Measurements from ENCODE around the gene PET100. TPM values are rescaled to one million over a fixed set of nuclear protein-coding genes. Genes with fewer than 3 reads are reported as not detected.

Gene PET100
- 32.5 and 68.2 TPM in 2 replicates for total RNA-seq (2014; rRNA removed; shearing (Covaris generic))

- Histone ChIP-seq H3K4me3 (peak within 1 kb of the TSS; percentile 69), H3K36me3 (peaks cover 32% of the 10 kb centered on the region), H3K4me1 (replicated peaks) (peaks cover 16% of the 10 kb centered on the region), H3K27ac (peak within 1 kb of the TSS; percentile 81), H3K27me3 (replicated peaks) (peaks cover 5% of the 10 kb centered on the region; the same call in 1 of the 2 replicates), H3K9me3 (replicated peaks) (no peaks in the 10 kb centered on the region)
- DNase-seq (ENCODE audit: low read depth in 1 of 2, low spot score in 2 of 2) = peak; percentile 97 to 98
These were observed at the start of gene PET100, which contains the start of gene XAB2 for GRCh38 chr19:7629347-7630054. TSS of gene PET100 (plus strand) at chr19:7629793. CDS start at chr19:7629834, 41 bp downstream. TSS of gene XAB2 (minus strand) at chr19:7629545. CDS start at chr19:7629527, 18 bp downstream.

- no peak overlapping the region for H3K27ac ChIP-seq
- H3K27me3 ChIP-seq (replicated peaks) = peaks cover 7% of the 10 kb centered on the region; the same call in 1 of the 2 replicates
- H3K4me3 ChIP-seq = no peak overlapping the region
- no peak for DNase-seq (ENCODE audit: low read depth in 1 of 2, low spot score in 2 of 2)
- no peaks in the 10 kb centered on the region for H3K4me1 ChIP-seq (replicated peaks)
- H3K36me3 ChIP-seq = no peaks in the 10 kb centered on the region
- no peaks in the 10 kb centered on the region for H3K9me3 ChIP-seq (replicated peaks)
These were observed 47.1 kb upstream of the PET100 start for GRCh38 chr19:7582446-7582845.

DNA sequence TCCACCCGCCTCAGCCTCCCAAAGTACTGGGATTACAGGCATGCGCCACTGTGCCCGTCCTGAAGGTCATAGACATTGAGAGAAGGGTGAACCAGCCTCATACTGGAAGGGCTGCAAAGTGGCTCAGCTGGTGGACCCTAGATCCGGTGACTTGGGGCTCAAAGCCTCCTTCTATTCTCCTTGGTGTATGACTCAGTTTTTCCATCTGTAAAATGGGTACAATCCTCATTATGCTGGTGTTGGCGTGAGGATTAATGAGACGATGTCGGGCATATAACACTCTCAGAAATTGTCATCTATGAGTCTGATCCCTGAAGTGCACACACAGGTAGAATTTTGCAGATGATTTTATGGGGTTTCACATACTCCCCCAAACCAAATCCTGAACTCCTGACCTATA lies 39.8 kb upstream of the PET100 start:
- DNase-seq (ENCODE audit: low read depth in 1 of 2, low spot score in 2 of 2) = no peak
- Histone ChIP-seq H3K4me3 (no peak overlapping the region), H3K27ac (no peak overlapping the region), H3K4me1 (replicated peaks) (no peaks in the 10 kb centered on the region), H3K36me3 (no peaks in the 10 kb centered on the region), H3K27me3 (replicated peaks) (peaks cover 16% of the 10 kb centered on the region), H3K9me3 (replicated peaks) (no peaks in the 10 kb centered on the region)

- DNase-seq (ENCODE audit: low read depth in 1 of 2, low spot score in 2 of 2) = no peak
- no peaks in the 10 kb centered on the region for H3K4me1 ChIP-seq (replicated peaks)
- H3K27me3 ChIP-seq (replicated peaks) = peaks cover 20% of the 10 kb centered on the region
These were observed 39.3 kb upstream of the PET100 start for GRCh38 chr19:7590256-7590655.

GRCh38 chr19:7595466-7596133 lies 34.0 kb upstream of the PET100 start, which contains the start of gene CAMSAP3:
TSS of gene CAMSAP3 (plus strand) at chr19:7595863. CDS start at chr19:7596003, 140 bp downstream.
- Histone ChIP-seq H3K9me3 (replicated peaks) (no peaks in the 10 kb centered on the region), H3K27me3 (replicated peaks) (peaks cover 46% of the 10 kb centered on the region), H3K36me3 (no peaks in the 10 kb centered on the region), H3K27ac (no peak within 1 kb of the TSS), H3K4me3 (no peak within 1 kb of the TSS), H3K4me1 (replicated peaks) (no peaks in the 10 kb centered on the region)
- DNase-seq (ENCODE audit: low read depth in 1 of 2, low spot score in 2 of 2) = no peak

More at GRCh38 chr19:7590256-7590655, 39.3 kb upstream of the PET100 start:
- Histone ChIP-seq H3K27ac (no peak overlapping the region), H3K4me3 (no peak overlapping the region), H3K36me3 (no peaks in the 10 kb centered on the region), H3K9me3 (replicated peaks) (no peaks in the 10 kb centered on the region)

DNA sequence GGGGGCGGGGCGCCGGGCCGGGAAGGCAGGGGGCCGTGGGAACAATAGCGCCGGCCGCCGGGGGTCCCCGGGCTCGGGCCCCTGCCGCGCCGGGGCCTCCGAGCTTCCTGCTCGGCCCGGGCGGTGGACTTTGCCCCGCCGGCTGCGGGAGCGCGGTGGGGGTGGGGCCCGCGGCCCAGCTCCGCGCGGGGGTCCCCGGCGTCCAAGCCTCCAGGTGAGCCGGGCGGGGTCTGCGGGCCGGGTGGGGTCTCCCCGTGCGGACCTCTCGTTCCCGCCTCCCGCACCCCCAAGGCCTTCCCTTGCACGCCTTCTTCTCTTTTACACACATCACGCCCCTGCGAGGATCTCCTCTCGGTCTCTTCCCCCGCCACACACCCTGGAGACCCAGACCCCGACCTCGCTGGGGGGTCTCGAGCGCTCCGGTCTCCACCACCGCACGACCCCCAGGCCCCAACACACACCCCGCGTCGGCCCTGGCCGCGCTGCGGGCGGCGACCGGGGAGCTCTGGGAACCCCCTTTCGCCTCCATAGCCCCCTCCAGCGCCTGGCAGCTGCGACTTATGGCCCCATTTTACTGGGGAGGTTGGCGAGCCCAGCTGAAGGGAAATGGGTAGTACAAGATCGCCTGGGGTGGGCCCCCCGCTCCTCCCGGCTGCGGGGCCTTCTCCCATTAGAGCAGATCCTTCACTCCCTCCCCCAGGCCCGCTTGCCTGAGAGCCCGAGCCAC lies 33.2 kb upstream of the PET100 start:
- Histone ChIP-seq H3K27ac (no peak overlapping the region), H3K27me3 (replicated peaks) (peaks cover 46% of the 10 kb centered on the region), H3K36me3 (no peaks in the 10 kb centered on the region), H3K9me3 (replicated peaks) (no peaks in the 10 kb centered on the region), H3K4me1 (replicated peaks) (no peaks in the 10 kb centered on the region), H3K4me3 (no peak overlapping the region)
- no peak for DNase-seq (ENCODE audit: low read depth in 1 of 2, low spot score in 2 of 2)

DNA sequence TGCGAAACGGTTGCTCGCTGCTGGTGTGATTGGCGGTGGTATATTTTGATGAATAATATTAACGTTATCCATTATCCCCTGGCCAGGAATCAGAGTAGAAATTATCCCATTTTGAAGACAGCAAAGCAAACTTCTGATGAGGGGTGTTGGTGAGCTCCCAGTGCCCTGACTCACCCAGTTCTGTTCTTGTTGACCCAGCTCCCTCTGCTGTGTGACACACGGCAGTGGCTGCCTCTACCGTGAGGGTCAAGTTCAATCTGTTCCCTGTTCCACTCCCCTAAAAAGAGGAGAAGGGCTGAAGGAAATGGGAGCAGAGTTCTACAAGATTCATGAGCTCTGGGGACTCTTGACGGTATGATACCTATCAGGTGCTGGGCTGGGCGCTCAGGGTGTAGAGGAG lies 31.9 kb upstream of the PET100 start:
- Histone ChIP-seq H3K27ac (no peak overlapping the region), H3K36me3 (no peaks in the 10 kb centered on the region), H3K27me3 (replicated peaks) (peaks cover 50% of the 10 kb centered on the region), H3K9me3 (replicated peaks) (no peaks in the 10 kb centered on the region), H3K4me3 (no peak overlapping the region), H3K4me1 (replicated peaks) (no peaks in the 10 kb centered on the region)
- DNase-seq (ENCODE audit: low read depth in 1 of 2, low spot score in 2 of 2) = no peak

GRCh38 chr19:7598180-7598579 lies 31.4 kb upstream of the PET100 start:
- H3K27ac ChIP-seq = no peak overlapping the region
- no peak for DNase-seq (ENCODE audit: low read depth in 1 of 2, low spot score in 2 of 2)
- H3K4me1 ChIP-seq (replicated peaks) = no peaks in the 10 kb centered on the region
- no peaks in the 10 kb centered on the region for H3K9me3 ChIP-seq (replicated peaks)
- no peak overlapping the region for H3K4me3 ChIP-seq
- no peaks in the 10 kb centered on the region for H3K36me3 ChIP-seq
- H3K27me3 ChIP-seq (replicated peaks) = peaks cover 50% of the 10 kb centered on the region

- Histone ChIP-seq H3K4me3 (no peak overlapping the region), H3K4me1 (replicated peaks) (no peaks in the 10 kb centered on the region), H3K27me3 (replicated peaks) (peaks cover 26% of the 10 kb centered on the region), H3K9me3 (replicated peaks) (no peaks in the 10 kb centered on the region), H3K27ac (no peak overlapping the region), H3K36me3 (no peaks in the 10 kb centered on the region)
- no peak for DNase-seq (ENCODE audit: low read depth in 1 of 2, low spot score in 2 of 2)
These were observed 28.9 kb upstream of the PET100 start for GRCh38 chr19:7600721-7601120.

DNA sequence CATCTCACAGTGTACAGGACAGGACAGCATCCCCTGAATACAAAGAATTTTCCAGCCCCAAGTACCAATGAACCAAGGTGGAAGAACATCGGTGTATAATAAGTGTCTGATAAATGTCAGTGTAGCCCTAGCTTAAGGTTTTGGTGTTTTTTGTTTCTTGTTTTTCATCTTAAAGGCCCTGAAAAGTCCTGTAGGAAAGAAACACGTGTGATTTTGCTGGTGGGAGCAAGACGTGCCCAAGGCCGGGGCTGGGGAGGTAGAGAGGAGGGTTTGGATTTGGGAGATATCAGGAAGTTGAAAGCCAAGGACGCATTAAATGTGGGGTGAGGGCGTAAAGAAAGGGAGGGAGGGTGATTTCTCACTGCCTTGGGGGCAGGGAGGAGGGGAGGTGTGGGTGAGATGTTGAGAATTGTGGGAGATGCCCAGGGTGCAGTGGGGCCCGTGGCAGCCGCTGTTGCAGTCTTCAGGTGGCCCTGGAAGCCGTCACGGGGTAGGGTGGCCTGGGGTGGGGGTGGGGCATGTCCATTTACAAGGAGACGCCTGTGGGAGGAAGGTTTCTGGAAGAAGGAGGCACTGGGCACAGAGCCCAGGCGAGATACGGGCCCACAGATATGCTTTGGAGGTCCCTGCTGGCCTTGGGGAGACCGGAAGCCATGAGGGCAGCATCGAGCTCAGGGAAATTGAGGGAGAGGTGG lies 27.2 kb upstream of the PET100 start:
- Histone ChIP-seq H3K36me3 (no peaks in the 10 kb centered on the region), H3K4me1 (replicated peaks) (no peaks in the 10 kb centered on the region), H3K27ac (no peak overlapping the region), H3K9me3 (replicated peaks) (no peaks in the 10 kb centered on the region), H3K27me3 (replicated peaks) (peaks cover 14% of the 10 kb centered on the region), H3K4me3 (no peak overlapping the region)
- no peak for DNase-seq (ENCODE audit: low read depth in 1 of 2, low spot score in 2 of 2)

GRCh38 chr19:7602935-7603497 lies 26.6 kb upstream of the PET100 start:
- DNase-seq (ENCODE audit: low read depth in 1 of 2, low spot score in 2 of 2) = no peak

GRCh38 chr19:7603919-7604318 lies 25.7 kb upstream of the PET100 start:
- DNase-seq (ENCODE audit: low read depth in 1 of 2, low spot score in 2 of 2) = no peak

More at GRCh38 chr19:7602935-7603497, 26.6 kb upstream of the PET100 start:
- Histone ChIP-seq H3K4me3 (no peak overlapping the region), H3K36me3 (no peaks in the 10 kb centered on the region), H3K4me1 (replicated peaks) (no peaks in the 10 kb centered on the region), H3K27me3 (replicated peaks) (0 out of 2 replicates have a peak, but pooled peaks cover 9% of the 10 kb centered on the region), H3K9me3 (replicated peaks) (no peaks in the 10 kb centered on the region), H3K27ac (no peak overlapping the region)

More at GRCh38 chr19:7603919-7604318, 25.7 kb upstream of the PET100 start:
- H3K27ac ChIP-seq = no peak overlapping the region
- no peaks in the 10 kb centered on the region for H3K36me3 ChIP-seq
- no peak overlapping the region for H3K4me3 ChIP-seq
- H3K9me3 ChIP-seq (replicated peaks) = no peaks in the 10 kb centered on the region
- H3K4me1 ChIP-seq (replicated peaks) = no peaks in the 10 kb centered on the region
- H3K27me3 ChIP-seq (replicated peaks) = 0 out of 2 replicates have a peak, but pooled peaks cover 3% of the 10 kb centered on the region
